CD4-positive, alpha-beta T cell (primary cell): ENCODE results near the gene KLF5. TPM values are rescaled to one million over a fixed set of nuclear protein-coding genes. Genes with fewer than 3 reads are reported as not detected.

Experiments
- ATAC-seq: fragments of 200-7000 bp; cut with Tn5 transposase; one replicate; pipeline ENCODE4 v1.10.0; 2022; ENCODE audit warnings: mild to moderate bottlenecking; ENCODE audit not compliant: poor library complexity
- CTCF ChIA-PET: fragments of 350-600 bp; sonication (Branson Sonifier 250); formaldehyde crosslinking; loops from one replicate; lab custom pipeline; 2021; ENCODE audit warnings: antibody characterized with exemption, inconsistent platforms; lab: Charles Lee
- POLR2A ChIA-PET: fragments of 350-600 bp; sonication (Branson Sonifier 250); formaldehyde crosslinking; loops from one replicate; lab custom pipeline; 2021; ENCODE audit warnings: antibody characterized with exemption, inconsistent platforms; lab: Charles Lee
- DNase-seq, 14 experiments: peaks; one replicate each; pipeline ENCODE4 v3.0.0-alpha.2; 2013 to 2020; ENCODE audit warnings: mixed read lengths in 2 of 14
- H3K27ac ChIP-seq, 2 donors: one replicate each; pipeline versions ENCODE4 v1.5.1 to v1.7.0; 2013; ENCODE audit warnings: low read length in 2 of 2, low read depth in 1 of 2, mild to moderate bottlenecking in 1 of 2
- H3K27me3 ChIP-seq, 2 experiments: 1 replicate in 1 of 2; 2 replicates in 1 of 2; pipeline versions ENCODE4 v1.6.1 to v1.7.0; 2013; ENCODE audit warnings: low read length in 2 of 2, control low read depth in 1 of 2, mild to moderate bottlenecking in 1 of 2, moderate library complexity in 1 of 2; ENCODE audit not compliant: insufficient read depth in 2 of 2, control insufficient read depth in 1 of 2
- H3K36me3 ChIP-seq: one replicate; pipeline ENCODE4 v1.6.1; 2013; ENCODE audit warnings: low read length, control low read depth; ENCODE audit not compliant: insufficient read depth
- H3K4me1 ChIP-seq: one replicate; pipeline ENCODE4 v1.6.1; 2013; ENCODE audit warnings: low read length, control low read depth; ENCODE audit not compliant: insufficient read depth
- H3K4me3 ChIP-seq: one replicate; pipeline ENCODE4 v1.5.1; 2013; ENCODE audit warnings: mild to moderate bottlenecking, low read length, moderate library complexity
- H3K9me3 ChIP-seq, 2 experiments: 1 replicate in 1 of 2; 2 replicates in 1 of 2; pipeline versions ENCODE4 v1.6.1 to v1.7.0; 2013; ENCODE audit warnings: low read length in 2 of 2, mild to moderate bottlenecking in 2 of 2, control low read depth in 1 of 2, moderate library complexity in 1 of 2; ENCODE audit not compliant: control insufficient read depth in 1 of 2, insufficient read depth in 1 of 2
- H3K27ac Mint-ChIP-seq: one replicate; pipeline ENCODE4 v1.8.0; 2020; ENCODE audit warnings: mixed read lengths
- H3K27me3 Mint-ChIP-seq: one replicate; pipeline ENCODE4 v1.8.0; 2021; ENCODE audit warnings: mixed read lengths
- H3K36me3 Mint-ChIP-seq: one replicate; pipeline ENCODE4 v1.8.0; 2021; ENCODE audit warnings: low read depth, mixed read lengths
- H3K4me1 Mint-ChIP-seq: one replicate; pipeline ENCODE4 v1.8.0; 2021; ENCODE audit warnings: low read depth, mixed read lengths
- H3K4me3 Mint-ChIP-seq: one replicate; pipeline ENCODE4 v1.8.0; 2020; ENCODE audit warnings: mild to moderate bottlenecking, mixed read lengths
- H3K9me3 Mint-ChIP-seq: one replicate; pipeline ENCODE4 v1.8.0; 2020; ENCODE audit warnings: mixed read lengths
- intact Hi-C, 2 experiments: fragments of 100-400 bp; cut with DNase I in 1 of 2; cut with micrococcal nuclease in 1 of 2; formaldehyde crosslinking; loops; one replicate each; pipeline versions ENCODE4 v1.15.1 to v1.9.0; 2023 to 2025; cut with DNase I, micrococcal nuclease
- total RNA-seq, 174 experiments: library from RNA in 2 of 174; stranded (reverse) in 2 of 174; gene quantifications; one replicate each; pipeline ENCODE4 v1.2.3 and lab custom pipeline; 2021 to 2026
- TF ChIP-seq, protein P1 (sequence below): fragments of 200-600 bp; IDR thresholded peaks from one replicate; pipeline ENCODE4 v1.8.0; 2022; ENCODE audit warnings: antibody characterized with exemption, mild to moderate bottlenecking

The KLF5 gene
- total RNA-seq, 2 experiments from 2014 or later, result 10.8 to 12.3 TPM

DNA sequence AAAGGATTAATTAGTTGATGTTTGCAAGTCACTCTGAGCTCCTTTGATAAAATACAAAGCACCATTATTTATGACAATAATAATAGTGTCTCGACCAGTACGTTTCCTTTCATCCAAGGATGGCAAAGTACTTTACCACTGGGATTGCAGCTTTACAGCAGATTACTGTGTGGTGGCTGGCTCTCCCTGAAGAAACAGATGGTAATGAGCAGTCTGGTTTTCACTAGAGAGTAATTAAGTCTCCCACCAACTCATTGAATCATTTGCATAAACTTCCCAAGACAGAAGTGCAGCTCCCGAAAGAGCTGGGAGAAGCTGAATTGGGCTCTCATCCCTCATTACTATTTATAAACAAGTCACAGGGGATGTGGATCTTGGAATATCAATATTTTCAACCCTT, 48.7 kb downstream of the KLF5 start:
- Mint-ChIP-seq H3K27ac (no peak overlapping the region), H3K9me3 (no peaks in the 10 kb centered on the region), H3K4me3 (no peak overlapping the region), H3K27me3 (peaks cover 8% of the 10 kb centered on the region), H3K36me3 (no peaks in the 10 kb centered on the region), H3K4me1 (no peaks in the 10 kb centered on the region)
- ChIA-PET CTCF (no interaction called here), POLR2A (no interaction called here)
- no peaks in the 10 kb centered on the region for H3K9me3 ChIP-seq
- TF ChIP-seq, protein P1, sequence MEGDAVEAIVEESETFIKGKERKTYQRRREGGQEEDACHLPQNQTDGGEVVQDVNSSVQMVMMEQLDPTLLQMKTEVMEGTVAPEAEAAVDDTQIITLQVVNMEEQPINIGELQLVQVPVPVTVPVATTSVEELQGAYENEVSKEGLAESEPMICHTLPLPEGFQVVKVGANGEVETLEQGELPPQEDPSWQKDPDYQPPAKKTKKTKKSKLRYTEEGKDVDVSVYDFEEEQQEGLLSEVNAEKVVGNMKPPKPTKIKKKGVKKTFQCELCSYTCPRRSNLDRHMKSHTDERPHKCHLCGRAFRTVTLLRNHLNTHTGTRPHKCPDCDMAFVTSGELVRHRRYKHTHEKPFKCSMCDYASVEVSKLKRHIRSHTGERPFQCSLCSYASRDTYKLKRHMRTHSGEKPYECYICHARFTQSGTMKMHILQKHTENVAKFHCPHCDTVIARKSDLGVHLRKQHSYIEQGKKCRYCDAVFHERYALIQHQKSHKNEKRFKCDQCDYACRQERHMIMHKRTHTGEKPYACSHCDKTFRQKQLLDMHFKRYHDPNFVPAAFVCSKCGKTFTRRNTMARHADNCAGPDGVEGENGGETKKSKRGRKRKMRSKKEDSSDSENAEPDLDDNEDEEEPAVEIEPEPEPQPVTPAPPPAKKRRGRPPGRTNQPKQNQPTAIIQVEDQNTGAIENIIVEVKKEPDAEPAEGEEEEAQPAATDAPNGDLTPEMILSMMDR, result no peak
- ATAC-seq (no peak), DNase-seq (no peak)
- intact Hi-C loops, result no loop called here
- no peaks in the 10 kb centered on the region for H3K36me3 ChIP-seq
- no peak overlapping the region for H3K4me3 ChIP-seq
- peaks cover 0 to 2% of the 10 kb centered on the region in 2 experiments for H3K27me3 ChIP-seq
- H3K27ac ChIP-seq, result no peak overlapping the region
- no peaks in the 10 kb centered on the region for H3K4me1 ChIP-seq

DNA sequence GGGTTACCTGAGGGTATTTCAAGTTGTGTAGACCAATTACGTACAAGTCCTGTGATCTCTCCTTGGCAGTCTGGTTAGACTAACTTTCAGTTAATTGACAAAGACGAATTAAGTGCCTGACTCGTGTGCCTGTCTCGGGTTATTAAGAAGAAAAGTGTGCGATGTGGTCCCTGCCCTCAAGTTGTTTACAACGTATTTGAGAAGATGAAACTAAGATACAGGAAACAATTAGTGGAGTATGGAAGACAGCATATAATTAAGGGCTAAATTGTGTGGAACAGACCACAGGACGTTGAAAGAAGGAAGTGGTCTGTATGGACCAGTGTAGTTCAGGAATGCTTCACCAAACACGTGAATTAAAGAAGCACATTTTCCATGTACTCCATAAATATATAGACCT, 49.2 kb downstream of the KLF5 start:
- Histone ChIP-seq H3K9me3 (no peaks in the 10 kb centered on the region), H3K36me3 (no peaks in the 10 kb centered on the region), H3K4me1 (no peaks in the 10 kb centered on the region), H3K27me3 (peaks cover 0 to 2% of the 10 kb centered on the region in 2 experiments), H3K4me3 (no peak overlapping the region), H3K27ac (no peak overlapping the region)
- H3K36me3 Mint-ChIP-seq, result no peaks in the 10 kb centered on the region
- DNase-seq, result no peak
- H3K27me3 Mint-ChIP-seq, result peaks cover 3% of the 10 kb centered on the region
- intact Hi-C loops, result no loop called here
- no peak for ATAC-seq
- H3K9me3 Mint-ChIP-seq, result no peaks in the 10 kb centered on the region
- H3K4me3 Mint-ChIP-seq, result no peak overlapping the region
- ChIA-PET CTCF (no interaction called here), POLR2A (no interaction called here)
- H3K27ac Mint-ChIP-seq, result no peak overlapping the region
- TF ChIP-seq, protein P1, result no peak
- no peaks in the 10 kb centered on the region for H3K4me1 Mint-ChIP-seq

DNA sequence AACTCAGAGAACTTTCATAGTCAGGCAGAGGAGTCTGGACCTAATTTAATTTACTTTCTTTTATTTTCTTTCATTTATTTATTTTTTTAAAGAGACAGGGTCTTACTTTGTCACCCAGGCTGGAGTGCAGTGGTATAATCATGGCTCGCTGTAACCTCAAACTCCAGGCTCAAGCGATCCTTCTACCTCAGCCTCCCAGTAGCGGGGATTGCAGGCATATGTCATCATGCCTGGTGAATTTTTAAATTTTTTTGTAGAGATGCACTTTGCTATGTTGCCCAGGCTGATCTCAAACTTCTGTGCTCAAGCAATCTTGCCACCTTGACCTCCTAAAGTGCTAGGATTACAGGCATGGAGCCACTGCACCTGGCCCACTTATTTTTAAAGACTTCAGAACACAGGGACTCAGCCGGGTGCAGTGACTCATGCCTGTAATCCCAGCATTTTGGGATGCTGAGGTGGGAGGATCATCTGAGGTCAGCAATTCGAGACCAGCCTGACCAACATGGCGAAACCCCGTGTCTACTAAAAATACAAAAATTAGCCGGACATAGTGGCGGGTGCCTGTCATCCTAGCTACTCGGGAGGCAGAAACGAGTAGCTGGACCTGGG, 50.6 kb downstream of the KLF5 start:
- intact Hi-C loops, result no loop called here
- Histone ChIP-seq H3K36me3 (no peaks in the 10 kb centered on the region), H3K4me3 (no peak overlapping the region), H3K9me3 (no peaks in the 10 kb centered on the region), H3K4me1 (no peaks in the 10 kb centered on the region), H3K27me3 (peaks cover 0 to 2% of the 10 kb centered on the region in 2 experiments), H3K27ac (no peak overlapping the region)
- ATAC-seq (no peak), DNase-seq (no peak)
- no peaks in the 10 kb centered on the region for H3K36me3 Mint-ChIP-seq
- TF ChIP-seq, protein P1, result no peak
- no peaks in the 10 kb centered on the region for H3K27me3 Mint-ChIP-seq
- POLR2A ChIA-PET, result no interaction called here
- H3K4me3 Mint-ChIP-seq, result no peak overlapping the region
- H3K9me3 Mint-ChIP-seq, result no peaks in the 10 kb centered on the region
- no peak overlapping the region for H3K27ac Mint-ChIP-seq
- no peaks in the 10 kb centered on the region for H3K4me1 Mint-ChIP-seq
- CTCF ChIA-PET, result no interaction called here
